WTC11 (cell line): ENCODE results near the gene ZNF609. TPM values are rescaled to one million over a fixed set of nuclear protein-coding genes. Genes with fewer than 3 reads are reported as not detected.

ENCODE experiments used
- ATAC-seq: fragments of 200-7000 bp; cut with Tn5 transposase; 2 replicates; pipeline ENCODE4 v1.10.0; 2021; ENCODE audit warnings: mild to moderate bottlenecking, moderate library complexity
- CTCF ChIA-PET: fragments of 300-600 bp; sonication (Branson Sonifier 250); formaldehyde crosslinking; loops from one replicate; lab custom pipeline; 2021; ENCODE audit warnings: antibody characterized with exemption; lab: Charles Lee
- POLR2A ChIA-PET: fragments of 350-600 bp; sonication (Branson Sonifier 250); formaldehyde crosslinking; loops from one replicate; lab custom pipeline; 2021; ENCODE audit warnings: antibody characterized with exemption; lab: Charles Lee
- DNase-seq: peaks from one replicate; pipeline ENCODE4 v3.0.0; 2021; ENCODE audit warnings: low spot score
- H3K27ac Mint-ChIP-seq: 2 replicates; pipeline ENCODE4 v1.8.0; 2021; ENCODE audit warnings: mixed read lengths
- H3K27me3 Mint-ChIP-seq: 2 replicates; pipeline ENCODE4 v1.8.0; 2021; ENCODE audit warnings: low read depth, mild to moderate bottlenecking, moderate library complexity, mixed read lengths
- H3K36me3 Mint-ChIP-seq: 2 replicates; pipeline ENCODE4 v1.8.0; 2021; ENCODE audit warnings: mixed read lengths
- H3K4me1 Mint-ChIP-seq: 2 replicates; pipeline ENCODE4 v1.8.0; 2022; ENCODE audit warnings: mixed read lengths
- H3K4me3 Mint-ChIP-seq: 2 replicates; pipeline ENCODE4 v1.8.0; 2021; ENCODE audit warnings: mild to moderate bottlenecking, moderate library complexity, mixed read lengths
- H3K9me3 Mint-ChIP-seq: 2 replicates; pipeline ENCODE4 v1.8.0; 2021; ENCODE audit warnings: mixed read lengths
- GABPB1 ChIP-seq: sonication (generic); formaldehyde crosslinking; IDR thresholded peaks from 2 replicates; pipeline ENCODE4 v1.8.1; 2023; ENCODE audit warnings: mild to moderate bottlenecking, missing genetic modification reagents
- JAZF1 ChIP-seq: fragments of 250-450 bp; sonication (Bioruptor Pico); IDR thresholded peaks from 2 replicates; pipeline ENCODE4 v1.9.0; 2021; ENCODE audit warnings: moderate library complexity, mild to moderate bottlenecking, inconsistent platforms
- NFATC4 ChIP-seq: fragments of 250-450 bp; sonication (Bioruptor Pico); IDR thresholded peaks from 2 replicates; pipeline ENCODE4 v1.9.0; 2021; ENCODE audit warnings: mild to moderate bottlenecking
- NR1H2 ChIP-seq: sonication (generic); formaldehyde crosslinking; IDR thresholded peaks from 2 replicates; pipeline ENCODE4 v1.9.0; 2021; ENCODE audit warnings: mild to moderate bottlenecking, moderate library complexity, missing genetic modification reagents
- NR3C1 ChIP-seq: sonication (generic); formaldehyde crosslinking; conservative IDR thresholded peaks from 2 replicates; pipeline ENCODE4 v1.8.1; 2023; ENCODE audit warnings: low read depth, mild to moderate bottlenecking, missing genetic modification reagents
- RORB ChIP-seq: fragments of 250-450 bp; sonication (Bioruptor Pico); IDR thresholded peaks from 2 replicates; pipeline ENCODE4 v1.9.0; 2021; ENCODE audit warnings: mild to moderate bottlenecking
- SMAD3 ChIP-seq: sonication (generic); formaldehyde crosslinking; IDR thresholded peaks from 2 replicates; pipeline ENCODE4 v1.8.0; 2022; ENCODE audit warnings: missing genetic modification reagents, mild to moderate bottlenecking, borderline replicate concordance
- SP1 ChIP-seq: sonication (generic); formaldehyde crosslinking; conservative IDR thresholded peaks from 2 replicates; pipeline ENCODE4 v1.8.1; 2022; ENCODE audit warnings: missing genetic modification reagents
- ZBTB21 ChIP-seq: sonication (generic); formaldehyde crosslinking; IDR thresholded peaks from 2 replicates; pipeline ENCODE4 v1.8.1; 2023; ENCODE audit warnings: mild to moderate bottlenecking, missing genetic modification reagents, borderline replicate concordance
- ZNF219 ChIP-seq: sonication (generic); formaldehyde crosslinking; IDR thresholded peaks from 2 replicates; pipeline ENCODE4 v1.8.0; 2023; ENCODE audit warnings: missing genetic modification reagents, mild to moderate bottlenecking, borderline replicate concordance
- ZNF317 ChIP-seq: sonication (generic); formaldehyde crosslinking; IDR thresholded peaks from 2 replicates; pipeline ENCODE4 v1.8.1; 2023; ENCODE audit warnings: low read depth, mild to moderate bottlenecking, moderate library complexity, missing genetic modification reagents, borderline replicate concordance
- ZNF396 ChIP-seq: fragments of 250-450 bp; sonication (Bioruptor Pico); IDR thresholded peaks from 2 replicates; pipeline ENCODE4 v1.8.0; 2021; ENCODE audit warnings: mild to moderate bottlenecking, moderate library complexity, borderline replicate concordance
- ZNF423 ChIP-seq: fragments of 250-450 bp; sonication (Bioruptor Pico); IDR thresholded peaks from 2 replicates; pipeline ENCODE4 v2.1.2; 2022; ENCODE audit warnings: mild to moderate bottlenecking, moderate library complexity
- total RNA-seq: library from RNA; stranded (reverse); gene quantifications from 3 replicates; pipeline ENCODE4 v1.2.3, GENCODE V29; 2021
- TF ChIP-seq, protein P1 (sequence below): sonication (generic); formaldehyde crosslinking; IDR thresholded peaks from 2 replicates; pipeline ENCODE4 v1.8.1; 2022; ENCODE audit warnings: mild to moderate bottlenecking, missing genetic modification reagents, moderate library complexity, borderline replicate concordance
- TF ChIP-seq, protein P2 (sequence below): fragments of 250-450 bp; sonication (Bioruptor Pico); IDR thresholded peaks from 2 replicates; pipeline ENCODE4 v1.8.0; 2021; ENCODE audit warnings: mild to moderate bottlenecking
- TF ChIP-seq, protein P3 (sequence below): fragments of 250-450 bp; sonication (Bioruptor Pico); conservative IDR thresholded peaks from 2 replicates; pipeline ENCODE4 v1.9.0; 2021; ENCODE audit warnings: mild to moderate bottlenecking
- TF ChIP-seq, protein P4 (sequence below): fragments of 200-600 bp; IDR thresholded peaks from 2 replicates; pipeline ENCODE4 v1.8.0; 2022; ENCODE audit warnings: antibody characterized with exemption

Gene ZNF609
- total RNA-seq, 1 experiment from 2014 or later = 47.4 TPM

DNA sequence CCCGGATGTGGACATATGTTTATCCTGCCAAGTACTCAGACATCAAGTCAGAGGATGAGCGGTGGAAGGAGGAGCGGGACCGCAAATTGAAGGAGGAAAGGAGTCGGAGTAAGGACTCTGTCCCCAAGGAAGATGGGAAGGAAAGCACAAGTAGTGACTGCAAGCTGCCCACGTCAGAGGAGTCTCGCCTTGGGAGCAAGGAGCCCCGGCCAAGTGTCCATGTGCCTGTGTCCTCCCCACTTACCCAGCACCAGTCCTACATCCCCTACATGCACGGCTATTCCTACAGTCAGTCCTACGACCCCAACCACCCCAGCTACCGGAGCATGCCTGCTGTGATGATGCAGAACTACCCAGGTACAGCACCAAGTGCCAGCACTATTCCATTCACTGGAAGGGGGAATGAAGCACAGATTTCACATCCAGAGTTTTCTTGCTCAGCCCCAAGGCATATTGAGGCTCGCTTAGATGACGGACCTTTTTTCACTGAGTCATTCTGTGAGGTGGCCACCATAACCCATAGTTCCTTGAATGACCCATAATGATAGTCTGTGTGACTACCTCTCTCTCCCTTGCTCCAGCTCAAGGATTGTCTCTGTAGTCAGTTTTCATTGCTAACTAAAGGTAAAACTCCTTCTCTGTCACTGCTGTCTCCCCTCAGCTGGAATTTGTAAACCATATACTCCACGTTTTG lies 217.9 kb downstream of the ZNF609 start (continued):
- no peak for TF ChIP-seq SMAD3 (CRISPR knock-in tag)

DNA sequence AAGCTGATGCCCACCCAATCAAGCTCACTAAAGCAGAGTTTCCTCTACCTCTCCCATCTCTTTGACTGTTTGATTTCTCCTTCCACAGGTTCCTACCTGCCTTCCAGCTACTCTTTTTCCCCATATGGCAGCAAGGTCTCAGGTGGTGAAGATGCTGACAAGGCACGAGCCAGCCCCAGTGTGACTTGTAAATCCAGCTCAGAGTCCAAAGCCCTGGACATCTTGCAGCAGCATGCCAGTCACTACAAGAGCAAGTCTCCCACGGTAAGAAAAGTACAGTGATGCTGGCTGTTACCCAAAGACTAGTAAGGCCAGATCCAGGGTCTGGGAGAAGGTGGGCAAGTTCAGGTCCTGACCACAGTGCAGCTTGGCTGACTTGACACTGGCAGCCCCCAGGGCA lies 219.7 kb downstream of the ZNF609 start:
- DNase-seq = no peak
- TF ChIP-seq, protein P1, sequence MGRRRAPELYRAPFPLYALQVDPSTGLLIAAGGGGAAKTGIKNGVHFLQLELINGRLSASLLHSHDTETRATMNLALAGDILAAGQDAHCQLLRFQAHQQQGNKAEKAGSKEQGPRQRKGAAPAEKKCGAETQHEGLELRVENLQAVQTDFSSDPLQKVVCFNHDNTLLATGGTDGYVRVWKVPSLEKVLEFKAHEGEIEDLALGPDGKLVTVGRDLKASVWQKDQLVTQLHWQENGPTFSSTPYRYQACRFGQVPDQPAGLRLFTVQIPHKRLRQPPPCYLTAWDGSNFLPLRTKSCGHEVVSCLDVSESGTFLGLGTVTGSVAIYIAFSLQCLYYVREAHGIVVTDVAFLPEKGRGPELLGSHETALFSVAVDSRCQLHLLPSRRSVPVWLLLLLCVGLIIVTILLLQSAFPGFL (CRISPR knock-in tag) = no peak
- no peak for TF ChIP-seq ZNF219 (CRISPR knock-in tag)
- TF ChIP-seq GABPB1 (CRISPR knock-in tag) = no peak
- TF ChIP-seq JAZF1 (CRISPR knock-in tag) = no peak
- TF ChIP-seq ZBTB21 (CRISPR knock-in tag) = no peak
- TF ChIP-seq ZNF317 (CRISPR knock-in tag) = no peak
- TF ChIP-seq, protein P2, sequence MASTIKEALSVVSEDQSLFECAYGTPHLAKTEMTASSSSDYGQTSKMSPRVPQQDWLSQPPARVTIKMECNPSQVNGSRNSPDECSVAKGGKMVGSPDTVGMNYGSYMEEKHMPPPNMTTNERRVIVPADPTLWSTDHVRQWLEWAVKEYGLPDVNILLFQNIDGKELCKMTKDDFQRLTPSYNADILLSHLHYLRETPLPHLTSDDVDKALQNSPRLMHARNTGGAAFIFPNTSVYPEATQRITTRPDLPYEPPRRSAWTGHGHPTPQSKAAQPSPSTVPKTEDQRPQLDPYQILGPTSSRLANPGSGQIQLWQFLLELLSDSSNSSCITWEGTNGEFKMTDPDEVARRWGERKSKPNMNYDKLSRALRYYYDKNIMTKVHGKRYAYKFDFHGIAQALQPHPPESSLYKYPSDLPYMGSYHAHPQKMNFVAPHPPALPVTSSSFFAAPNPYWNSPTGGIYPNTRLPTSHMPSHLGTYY (CRISPR knock-in tag) = no peak
- TF ChIP-seq NR3C1 (CRISPR knock-in tag) = no peak
- TF ChIP-seq NFATC4 (CRISPR knock-in tag) = no peak
- TF ChIP-seq, protein P3, sequence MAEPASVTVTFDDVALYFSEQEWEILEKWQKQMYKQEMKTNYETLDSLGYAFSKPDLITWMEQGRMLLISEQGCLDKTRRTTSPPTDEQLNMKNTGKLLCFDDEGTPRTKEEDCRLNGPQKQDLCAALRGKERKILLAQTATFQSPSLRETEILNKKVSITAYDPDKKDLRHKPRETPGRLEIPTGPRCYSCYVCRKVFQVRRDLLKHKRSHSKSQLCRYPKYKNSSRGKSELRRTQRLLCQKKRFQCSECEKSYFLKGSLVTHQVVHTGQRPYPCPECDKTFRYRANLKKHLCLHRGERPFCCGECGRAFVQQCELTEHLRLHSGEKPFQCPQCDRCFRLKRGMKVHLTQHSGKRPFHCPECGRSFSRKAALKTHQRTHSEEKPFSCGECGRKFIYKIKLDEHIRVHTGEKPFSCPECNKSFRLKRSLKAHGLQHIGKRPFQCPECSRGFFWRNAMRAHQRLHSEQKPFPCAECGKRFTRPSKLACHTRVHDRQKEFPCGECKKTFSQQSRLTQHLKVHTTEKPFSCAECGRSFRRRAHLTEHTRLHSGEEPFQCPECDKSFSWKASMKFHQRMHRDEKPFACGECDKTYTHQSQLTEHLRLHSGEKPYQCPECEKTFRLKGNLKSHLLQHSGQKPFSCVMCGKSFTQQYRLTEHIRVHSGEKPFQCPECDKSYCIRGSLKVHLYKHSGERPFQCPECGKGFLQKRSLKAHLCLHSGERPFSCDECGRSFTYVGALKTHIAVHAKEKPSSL (CRISPR knock-in tag) = no peak
- POLR2A ChIA-PET = no interaction called here
- no peak overlapping the region for H3K4me3 Mint-ChIP-seq
- ATAC-seq = no peak
- H3K36me3 Mint-ChIP-seq = peaks cover 53% of the 10 kb centered on the region
- H3K9me3 Mint-ChIP-seq = no peaks in the 10 kb centered on the region
- H3K27me3 Mint-ChIP-seq = no peaks in the 10 kb centered on the region
- CTCF ChIA-PET = interaction anchor here (1.0 to 1.8 kb wide), 2 partner anchors 9 to 48 kb away, joined by 3 to 10 read pairs; no protein-coding TSS in a partner anchor
- no peak overlapping the region for H3K27ac Mint-ChIP-seq
- H3K4me1 Mint-ChIP-seq = peaks cover 7% of the 10 kb centered on the region

DNA sequence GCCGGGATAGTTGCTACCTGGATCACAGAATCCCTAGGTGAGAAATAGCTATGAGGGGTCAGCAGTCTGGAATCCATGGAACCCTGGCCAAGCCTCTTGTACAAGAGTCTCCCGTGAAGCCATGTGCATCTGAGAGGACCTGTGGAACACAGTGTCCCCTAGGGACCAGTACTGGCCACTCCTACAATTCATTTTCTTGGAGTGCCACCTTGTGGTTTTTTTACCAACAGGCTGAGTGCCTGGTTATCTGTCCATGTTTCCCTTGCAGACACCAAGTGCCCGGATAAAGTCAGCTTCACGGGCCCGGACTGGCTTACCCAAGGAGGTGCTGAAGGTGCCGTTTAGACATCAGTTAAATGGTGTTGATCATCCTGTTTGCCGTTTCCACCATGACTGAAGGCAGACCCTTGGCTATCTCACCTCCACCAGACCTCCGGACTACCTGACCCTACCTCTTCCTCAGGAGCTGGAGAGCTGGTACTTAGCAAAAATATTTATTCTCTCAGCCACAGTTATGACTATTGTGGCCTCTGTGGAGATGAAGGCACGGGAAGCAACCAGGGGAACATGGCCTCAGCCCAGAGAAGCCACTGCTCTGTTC lies 221.1 kb downstream of the ZNF609 start:
- CTCF ChIA-PET = interaction anchor here (0.6 to 1.9 kb wide), 36 partner anchors 10 to 529 kb away, joined by 3 to 11 read pairs (median 4); partner anchors contain the start of genes PPIB, SNX22 and TRIP4
- no peaks in the 10 kb centered on the region for H3K9me3 Mint-ChIP-seq
- peak; percentile 86 for ATAC-seq
- TF ChIP-seq ZNF396 (CRISPR knock-in tag) (no peak), RORB (CRISPR knock-in tag) (no peak), ZNF423 (CRISPR knock-in tag) (no peak), NR1H2 (no peak), SP1 (CRISPR knock-in tag) (no peak)
- TF ChIP-seq, protein P4, sequence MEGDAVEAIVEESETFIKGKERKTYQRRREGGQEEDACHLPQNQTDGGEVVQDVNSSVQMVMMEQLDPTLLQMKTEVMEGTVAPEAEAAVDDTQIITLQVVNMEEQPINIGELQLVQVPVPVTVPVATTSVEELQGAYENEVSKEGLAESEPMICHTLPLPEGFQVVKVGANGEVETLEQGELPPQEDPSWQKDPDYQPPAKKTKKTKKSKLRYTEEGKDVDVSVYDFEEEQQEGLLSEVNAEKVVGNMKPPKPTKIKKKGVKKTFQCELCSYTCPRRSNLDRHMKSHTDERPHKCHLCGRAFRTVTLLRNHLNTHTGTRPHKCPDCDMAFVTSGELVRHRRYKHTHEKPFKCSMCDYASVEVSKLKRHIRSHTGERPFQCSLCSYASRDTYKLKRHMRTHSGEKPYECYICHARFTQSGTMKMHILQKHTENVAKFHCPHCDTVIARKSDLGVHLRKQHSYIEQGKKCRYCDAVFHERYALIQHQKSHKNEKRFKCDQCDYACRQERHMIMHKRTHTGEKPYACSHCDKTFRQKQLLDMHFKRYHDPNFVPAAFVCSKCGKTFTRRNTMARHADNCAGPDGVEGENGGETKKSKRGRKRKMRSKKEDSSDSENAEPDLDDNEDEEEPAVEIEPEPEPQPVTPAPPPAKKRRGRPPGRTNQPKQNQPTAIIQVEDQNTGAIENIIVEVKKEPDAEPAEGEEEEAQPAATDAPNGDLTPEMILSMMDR = peak; percentile 27; the same call in 1 of the 2 replicates
- peaks cover 47% of the 10 kb centered on the region for H3K36me3 Mint-ChIP-seq
- peaks cover 19% of the 10 kb centered on the region for H3K4me1 Mint-ChIP-seq
- H3K4me3 Mint-ChIP-seq = no peak overlapping the region
- peak; percentile 56 for DNase-seq
- H3K27me3 Mint-ChIP-seq = no peaks in the 10 kb centered on the region
- H3K27ac Mint-ChIP-seq = no peak overlapping the region
- POLR2A ChIA-PET = interaction anchor here (0.6 kb wide), 1 partner anchor 108 kb away, joined by 4 read pairs; no protein-coding TSS in a partner anchor
